Osteoblast (primary cell): ENCODE results near the gene RNU4-1. TPM values are rescaled to one million over a fixed set of nuclear protein-coding genes. Genes with fewer than 3 reads are reported as not detected.

Experiments
- DNase-seq: peaks from one replicate; pipeline ENCODE4 v3.0.0; 2011; ENCODE audit warnings: low spot score, mixed read lengths; ENCODE audit not compliant: insufficient read length; ENCODE audit errors: missing footprints
- H2AFZ ChIP-seq: 2 replicates; pipeline ENCODE4 v1.6.0; 2011; ENCODE audit warnings: mild to moderate bottlenecking, low read length
- H3K27ac ChIP-seq: 2 replicates; pipeline ENCODE4 v1.5.1; 2011; ENCODE audit warnings: mild to moderate bottlenecking, low read depth, low read length, moderate library complexity
- H3K27me3 ChIP-seq: 2 replicates; pipeline ENCODE4 v1.6.0; 2012; ENCODE audit warnings: mild to moderate bottlenecking, control low read depth, inconsistent platforms, low read length, moderate library complexity; ENCODE audit not compliant: insufficient read depth
- H3K36me3 ChIP-seq: 2 replicates; pipeline ENCODE4 v1.5.1; 2011; ENCODE audit warnings: mild to moderate bottlenecking, low read length, control low read depth, moderate library complexity; ENCODE audit not compliant: insufficient read depth
- H3K4me1 ChIP-seq: 2 replicates; pipeline ENCODE4 v1.5.1; 2011; ENCODE audit warnings: mild to moderate bottlenecking, low read length, control low read depth, moderate library complexity; ENCODE audit not compliant: insufficient read depth
- H3K4me2 ChIP-seq: 2 replicates; pipeline ENCODE4 v1.6.0; 2011; ENCODE audit warnings: mild to moderate bottlenecking, low read length; ENCODE audit not compliant: insufficient read depth
- H3K4me3 ChIP-seq: fragments of 200-600 bp; sonication (generic); 3 replicates; pipeline ENCODE4 v1.5.1; 2012; ENCODE audit warnings: mild to moderate bottlenecking, low read length, inconsistent platforms; ENCODE audit not compliant: insufficient read depth
- H3K79me2 ChIP-seq: 2 replicates; pipeline ENCODE4 v1.6.0; 2012; ENCODE audit warnings: mild to moderate bottlenecking, low read length, control low read depth, inconsistent platforms; ENCODE audit not compliant: insufficient read depth
- H3K9me3 ChIP-seq: 2 replicates; pipeline ENCODE4 v1.5.1; 2011; ENCODE audit warnings: low read depth, low read length, control low read depth
- H4K20me1 ChIP-seq: 2 replicates; pipeline ENCODE4 v1.6.0; 2012; ENCODE audit warnings: mild to moderate bottlenecking, low read length, control low read depth; ENCODE audit not compliant: insufficient read depth
- total RNA-seq: library from RNA; depleted of rRNA; stranded (reverse); fragments of >200 nt; gene quantifications from 2 replicates; pipeline ENCODE4 v1.2.3, GENCODE V29; 2012
- TF ChIP-seq, protein P1 (sequence below): IDR thresholded peaks from 2 replicates; pipeline ENCODE4 v1.5.1; 2011; ENCODE audit warnings: mild to moderate bottlenecking, low read depth, low read length, moderate library complexity; ENCODE audit errors: extremely low read depth

RNU4-1 gene
- total RNA-seq, result under 0.01 TPM in 2 replicates

- TF ChIP-seq, protein P1, sequence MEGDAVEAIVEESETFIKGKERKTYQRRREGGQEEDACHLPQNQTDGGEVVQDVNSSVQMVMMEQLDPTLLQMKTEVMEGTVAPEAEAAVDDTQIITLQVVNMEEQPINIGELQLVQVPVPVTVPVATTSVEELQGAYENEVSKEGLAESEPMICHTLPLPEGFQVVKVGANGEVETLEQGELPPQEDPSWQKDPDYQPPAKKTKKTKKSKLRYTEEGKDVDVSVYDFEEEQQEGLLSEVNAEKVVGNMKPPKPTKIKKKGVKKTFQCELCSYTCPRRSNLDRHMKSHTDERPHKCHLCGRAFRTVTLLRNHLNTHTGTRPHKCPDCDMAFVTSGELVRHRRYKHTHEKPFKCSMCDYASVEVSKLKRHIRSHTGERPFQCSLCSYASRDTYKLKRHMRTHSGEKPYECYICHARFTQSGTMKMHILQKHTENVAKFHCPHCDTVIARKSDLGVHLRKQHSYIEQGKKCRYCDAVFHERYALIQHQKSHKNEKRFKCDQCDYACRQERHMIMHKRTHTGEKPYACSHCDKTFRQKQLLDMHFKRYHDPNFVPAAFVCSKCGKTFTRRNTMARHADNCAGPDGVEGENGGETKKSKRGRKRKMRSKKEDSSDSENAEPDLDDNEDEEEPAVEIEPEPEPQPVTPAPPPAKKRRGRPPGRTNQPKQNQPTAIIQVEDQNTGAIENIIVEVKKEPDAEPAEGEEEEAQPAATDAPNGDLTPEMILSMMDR, result no peak
- H3K79me2 ChIP-seq, result no peaks in the 10 kb centered on the region
Measured at GRCh38 chr12:120292661-120293531, at the start of gene RNU4-1. RNU4-1 (minus strand) TSS chr12:120293237.

GRCh38 chr12:120342175-120343038 lies 49.4 kb upstream of the RNU4-1 start:
- Histone ChIP-seq H3K4me1 (no peaks in the 10 kb centered on the region), H3K36me3 (no peaks in the 10 kb centered on the region), H2AFZ (no peak overlapping the region), H3K27ac (no peak overlapping the region), H3K79me2 (no peaks in the 10 kb centered on the region), H3K4me3 (no peak overlapping the region), H3K9me3 (no peaks in the 10 kb centered on the region), H3K4me2 (no peak overlapping the region), H4K20me1 (no peaks in the 10 kb centered on the region), H3K27me3 (no peaks in the 10 kb centered on the region)
- TF ChIP-seq, protein P1, result no peak
- peak; percentile 71 for DNase-seq

More at GRCh38 chr12:120292661-120293531, at the start of gene RNU4-1:
- Histone ChIP-seq H2AFZ (peak within 1 kb of the TSS; percentile 53), H3K27ac (peak within 1 kb of the TSS; percentile 99), H3K4me3 (peak within 1 kb of the TSS; percentile 68), H3K4me2 (peak within 1 kb of the TSS; percentile 90), H3K9me3 (no peaks in the 10 kb centered on the region), H4K20me1 (no peaks in the 10 kb centered on the region), H3K36me3 (no peaks in the 10 kb centered on the region), H3K4me1 (peaks cover 12% of the 10 kb centered on the region), H3K27me3 (no peaks in the 10 kb centered on the region)
- peak; percentile 76 for DNase-seq

DNA sequence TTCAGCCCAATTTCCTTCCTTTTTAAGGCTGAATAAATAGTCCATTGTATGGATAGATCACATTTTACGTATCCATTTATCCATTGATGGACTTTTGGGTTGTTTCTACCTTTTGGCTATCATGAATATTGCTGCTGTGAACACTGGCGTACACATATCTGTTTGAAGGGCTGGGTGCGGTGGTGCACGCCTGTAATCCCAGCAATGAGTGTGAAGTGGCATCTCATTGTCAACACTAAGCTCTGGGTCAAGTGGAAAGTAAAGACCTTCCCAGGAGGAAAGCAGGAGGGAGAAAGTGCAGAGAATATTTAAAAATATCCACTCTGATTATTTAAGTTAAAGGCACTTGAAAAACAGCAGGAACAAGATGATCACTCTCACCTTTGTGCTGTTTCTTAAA lies 46.2 kb upstream of the RNU4-1 start:
- no peak for DNase-seq
- no peaks in the 10 kb centered on the region for H3K27me3 ChIP-seq
- no peak overlapping the region for H3K4me3 ChIP-seq
- TF ChIP-seq, protein P1, result no peak
- no peaks in the 10 kb centered on the region for H3K4me1 ChIP-seq
- H3K27ac ChIP-seq, result no peak overlapping the region
- no peaks in the 10 kb centered on the region for H4K20me1 ChIP-seq
- no peak overlapping the region for H3K4me2 ChIP-seq
- H3K79me2 ChIP-seq, result no peaks in the 10 kb centered on the region
- no peaks in the 10 kb centered on the region for H3K36me3 ChIP-seq
- no peaks in the 10 kb centered on the region for H3K9me3 ChIP-seq
- H2AFZ ChIP-seq, result no peak overlapping the region
